ENCODE data around the gene S100Z. TPM values are rescaled to one million over a fixed set of nuclear protein-coding genes. Genes with fewer than 3 reads are reported as not detected.
"Not testable (repeated sequence)": the region's sequence is repeated elsewhere in the genome, so short reads cannot be mapped to it uniquely, and the experiment has no call there.

S100Z gene
- total RNA-seq, 1 donor from 2014 or later, result 0.20 TPM

- intact Hi-C loops (cut with micrococcal nuclease), result no loop called here
- ATAC-seq (no peak), DNase-seq (no peak)
Observed at GRCh38 chr5:76941000-76941399, 91.2 kb downstream of the S100Z start.

- intact Hi-C loops (cut with micrococcal nuclease), result no loop called here
- DNase-seq (no peak), ATAC-seq (no peak)
Observed at GRCh38 chr5:76941442-76941841, 91.6 kb downstream of the S100Z start.

GRCh38 chr5:76942581-76942980 lies 92.8 kb downstream of the S100Z start:
- no peak for DNase-seq
- intact Hi-C loops (cut with micrococcal nuclease), result no loop called here
- ATAC-seq, result no peak

- intact Hi-C loops (cut with micrococcal nuclease), result no loop called here
- DNase-seq (no peak), ATAC-seq (no peak)
Observed at GRCh38 chr5:76943006-76943405, 93.2 kb downstream of the S100Z start.

- intact Hi-C loops (cut with micrococcal nuclease), result no loop called here
- DNase-seq (no peak), ATAC-seq (no peak)
Observed at GRCh38 chr5:76944638-76945037, 94.8 kb downstream of the S100Z start.

- ATAC-seq; DNase-seq; intact Hi-C loops (cut with micrococcal nuclease): not testable (repeated sequence)
Observed at GRCh38 chr5:76945238-76945637, 95.4 kb downstream of the S100Z start.

GRCh38 chr5:76946090-76946489 lies 96.3 kb downstream of the S100Z start:
- intact Hi-C loops (cut with micrococcal nuclease), result no loop called here
- DNase-seq, result no peak
- ATAC-seq, result no peak

GRCh38 chr5:76947082-76947503 lies 97.3 kb downstream of the S100Z start:
- DNase-seq, result no peak
- intact Hi-C loops (cut with micrococcal nuclease), result no loop called here
- no peak for ATAC-seq

- intact Hi-C loops (cut with micrococcal nuclease), result no loop called here
Observed at GRCh38 chr5:76952795-76953536, 103.2 kb downstream of the S100Z start, which contains the start of gene CRHBP. Gene CRHBP, plus strand, starts transcription at chr5:76953045. Its CDS starts 90 bp downstream, at chr5:76953135.

GRCh38 chr5:76953551-76954382 lies 104.0 kb downstream of the S100Z start:
- ATAC-seq (peak; percentile 47), DNase-seq (no peak)
- intact Hi-C loops (cut with micrococcal nuclease), result no loop called here

More at GRCh38 chr5:76952795-76953536, 103.2 kb downstream of the S100Z start, which contains the start of gene CRHBP:
- DNase-seq (no peak), ATAC-seq (no peak)

- DNase-seq, result no peak
- ATAC-seq, result no peak
- intact Hi-C loops (cut with micrococcal nuclease), result no loop called here
Observed at GRCh38 chr5:76954383-76954763, 104.6 kb downstream of the S100Z start.

GRCh38 chr5:76956033-76956432 lies 106.2 kb downstream of the S100Z start:
- no peak for DNase-seq
- no peak for ATAC-seq
- intact Hi-C loops (cut with micrococcal nuclease), result no loop called here

- intact Hi-C loops (cut with micrococcal nuclease), result no loop called here
- DNase-seq (no peak), ATAC-seq (peak; percentile 36)
Observed at GRCh38 chr5:76958991-76959767, 109.4 kb downstream of the S100Z start.

GRCh38 chr5:76960004-76960625 lies 110.3 kb downstream of the S100Z start:
- intact Hi-C loops (cut with micrococcal nuclease), result no loop called here
- ATAC-seq (no peak), DNase-seq (no peak)

- ATAC-seq, result no peak
- DNase-seq, result no peak
- intact Hi-C loops (cut with micrococcal nuclease), result no loop called here
Observed at GRCh38 chr5:76964060-76964459, 114.2 kb downstream of the S100Z start.
